HL-60 (cell line): ENCODE data around the gene TASP1.

Experiments
- DNase-seq, 2 experiments: peaks; one replicate each; pipeline ENCODE4 v3.0.0-alpha.2; 2010 to 2020; ENCODE audit warnings: low read depth in 1 of 2, low spot score in 1 of 2
- H3K27ac ChIP-seq: fragments of 250-450 bp; sonication (Bioruptor Pico); replicated peaks from 2 replicates; pipeline ENCODE4 v1.5.1; 2020; ENCODE audit warnings: mild to moderate bottlenecking, moderate library complexity
- H3K27me3 ChIP-seq: fragments of 250-450 bp; sonication (Bioruptor Pico); 2 replicates; pipeline ENCODE4 v1.5.1; 2021; ENCODE audit warnings: mild to moderate bottlenecking, moderate library complexity; ENCODE audit not compliant: insufficient read depth, poor library complexity, severe bottlenecking
- H3K4me3 ChIP-seq: replicated peaks from 2 replicates; pipeline ENCODE4 v1.5.1; 2011; ENCODE audit warnings: mild to moderate bottlenecking, control low read depth, low read length; ENCODE audit not compliant: insufficient read depth
- GABPA ChIP-seq: IDR thresholded peaks from 2 replicates; pipeline ENCODE4 v1.6.1; 2012; ENCODE audit warnings: low read depth
- POLR2AphosphoS5 ChIP-seq: IDR thresholded peaks from 2 replicates; pipeline ENCODE4 v1.6.1; 2012; ENCODE audit warnings: low read depth
- SPI1 ChIP-seq: IDR thresholded peaks from 2 replicates; pipeline ENCODE4 v1.6.1; 2012; ENCODE audit warnings: low read depth, mild to moderate bottlenecking, borderline replicate concordance
- TF ChIP-seq, protein P1 (sequence below): IDR thresholded peaks from one replicate; pipeline ENCODE4 v1.5.1; 2011; ENCODE audit warnings: low read length, control low read depth, inconsistent platforms; ENCODE audit not compliant: insufficient read depth
- TF ChIP-seq, protein P2 (sequence below): IDR thresholded peaks from 2 replicates; pipeline ENCODE4 v1.6.1; 2012; ENCODE audit warnings: low read depth; ENCODE audit not compliant: insufficient replicate concordance

TASP1 gene

DNA sequence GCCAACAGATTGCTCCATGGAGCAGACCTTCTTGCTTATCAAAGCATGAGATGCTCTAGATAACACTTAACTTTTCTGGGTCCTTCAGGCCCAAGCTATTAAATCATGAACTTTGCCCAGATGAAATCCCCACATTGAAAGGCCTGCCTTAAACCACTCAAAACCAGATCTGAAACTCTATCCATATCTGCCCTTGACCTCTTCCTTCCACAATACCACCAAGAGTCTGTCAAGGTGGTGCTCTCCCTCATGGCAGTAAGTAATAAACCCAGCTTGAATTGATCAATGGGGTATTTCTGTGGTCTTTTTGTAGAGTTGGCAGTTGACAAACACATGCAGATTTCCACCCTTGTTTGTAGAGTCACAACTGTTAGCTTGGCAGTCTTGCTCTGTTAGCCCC lies 282.1 kb downstream of the TASP1 start:
- TF ChIP-seq SPI1 (no peak), GABPA (no peak)
- Histone ChIP-seq H3K27ac (no peak overlapping the region), H3K27me3 (no peaks in the 10 kb centered on the region), H3K4me3 (no peak overlapping the region)
- no peak for DNase-seq

DNA sequence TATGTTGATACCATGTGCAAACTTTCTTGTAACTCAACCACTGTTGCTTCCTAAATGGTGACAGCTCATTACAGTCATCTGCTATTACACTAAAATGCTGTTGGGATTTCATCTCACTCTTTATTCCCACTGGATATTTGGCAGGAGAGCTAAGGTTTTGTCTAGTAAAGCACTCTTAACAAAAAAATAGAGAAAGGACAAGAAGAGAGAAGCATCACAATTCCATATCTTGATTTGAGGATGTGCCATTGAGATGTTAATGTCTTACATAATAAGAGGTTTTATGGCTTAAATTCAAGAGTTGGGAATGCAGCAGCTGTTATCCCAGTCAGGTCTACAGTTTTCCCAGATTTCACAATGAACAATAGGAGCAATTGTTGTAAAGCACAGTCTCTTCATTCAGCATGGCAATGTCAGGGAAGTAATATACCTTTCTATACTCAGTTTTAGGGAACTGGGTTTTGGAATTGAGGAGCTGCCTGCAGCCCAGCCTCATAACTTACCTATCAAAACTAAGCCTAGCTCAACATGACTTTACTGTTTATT lies 282.7 kb downstream of the TASP1 start:
- no peak for DNase-seq
- TF ChIP-seq, protein P1, sequence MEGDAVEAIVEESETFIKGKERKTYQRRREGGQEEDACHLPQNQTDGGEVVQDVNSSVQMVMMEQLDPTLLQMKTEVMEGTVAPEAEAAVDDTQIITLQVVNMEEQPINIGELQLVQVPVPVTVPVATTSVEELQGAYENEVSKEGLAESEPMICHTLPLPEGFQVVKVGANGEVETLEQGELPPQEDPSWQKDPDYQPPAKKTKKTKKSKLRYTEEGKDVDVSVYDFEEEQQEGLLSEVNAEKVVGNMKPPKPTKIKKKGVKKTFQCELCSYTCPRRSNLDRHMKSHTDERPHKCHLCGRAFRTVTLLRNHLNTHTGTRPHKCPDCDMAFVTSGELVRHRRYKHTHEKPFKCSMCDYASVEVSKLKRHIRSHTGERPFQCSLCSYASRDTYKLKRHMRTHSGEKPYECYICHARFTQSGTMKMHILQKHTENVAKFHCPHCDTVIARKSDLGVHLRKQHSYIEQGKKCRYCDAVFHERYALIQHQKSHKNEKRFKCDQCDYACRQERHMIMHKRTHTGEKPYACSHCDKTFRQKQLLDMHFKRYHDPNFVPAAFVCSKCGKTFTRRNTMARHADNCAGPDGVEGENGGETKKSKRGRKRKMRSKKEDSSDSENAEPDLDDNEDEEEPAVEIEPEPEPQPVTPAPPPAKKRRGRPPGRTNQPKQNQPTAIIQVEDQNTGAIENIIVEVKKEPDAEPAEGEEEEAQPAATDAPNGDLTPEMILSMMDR, result no peak
- TF ChIP-seq GABPA (no peak), POLR2AphosphoS5 (no peak), SPI1 (no peak)
- TF ChIP-seq, protein P2, sequence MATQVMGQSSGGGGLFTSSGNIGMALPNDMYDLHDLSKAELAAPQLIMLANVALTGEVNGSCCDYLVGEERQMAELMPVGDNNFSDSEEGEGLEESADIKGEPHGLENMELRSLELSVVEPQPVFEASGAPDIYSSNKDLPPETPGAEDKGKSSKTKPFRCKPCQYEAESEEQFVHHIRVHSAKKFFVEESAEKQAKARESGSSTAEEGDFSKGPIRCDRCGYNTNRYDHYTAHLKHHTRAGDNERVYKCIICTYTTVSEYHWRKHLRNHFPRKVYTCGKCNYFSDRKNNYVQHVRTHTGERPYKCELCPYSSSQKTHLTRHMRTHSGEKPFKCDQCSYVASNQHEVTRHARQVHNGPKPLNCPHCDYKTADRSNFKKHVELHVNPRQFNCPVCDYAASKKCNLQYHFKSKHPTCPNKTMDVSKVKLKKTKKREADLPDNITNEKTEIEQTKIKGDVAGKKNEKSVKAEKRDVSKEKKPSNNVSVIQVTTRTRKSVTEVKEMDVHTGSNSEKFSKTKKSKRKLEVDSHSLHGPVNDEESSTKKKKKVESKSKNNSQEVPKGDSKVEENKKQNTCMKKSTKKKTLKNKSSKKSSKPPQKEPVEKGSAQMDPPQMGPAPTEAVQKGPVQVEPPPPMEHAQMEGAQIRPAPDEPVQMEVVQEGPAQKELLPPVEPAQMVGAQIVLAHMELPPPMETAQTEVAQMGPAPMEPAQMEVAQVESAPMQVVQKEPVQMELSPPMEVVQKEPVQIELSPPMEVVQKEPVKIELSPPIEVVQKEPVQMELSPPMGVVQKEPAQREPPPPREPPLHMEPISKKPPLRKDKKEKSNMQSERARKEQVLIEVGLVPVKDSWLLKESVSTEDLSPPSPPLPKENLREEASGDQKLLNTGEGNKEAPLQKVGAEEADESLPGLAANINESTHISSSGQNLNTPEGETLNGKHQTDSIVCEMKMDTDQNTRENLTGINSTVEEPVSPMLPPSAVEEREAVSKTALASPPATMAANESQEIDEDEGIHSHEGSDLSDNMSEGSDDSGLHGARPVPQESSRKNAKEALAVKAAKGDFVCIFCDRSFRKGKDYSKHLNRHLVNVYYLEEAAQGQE, result no peak
- Histone ChIP-seq H3K27ac (no peak overlapping the region), H3K4me3 (no peak overlapping the region), H3K27me3 (no peaks in the 10 kb centered on the region)

DNA sequence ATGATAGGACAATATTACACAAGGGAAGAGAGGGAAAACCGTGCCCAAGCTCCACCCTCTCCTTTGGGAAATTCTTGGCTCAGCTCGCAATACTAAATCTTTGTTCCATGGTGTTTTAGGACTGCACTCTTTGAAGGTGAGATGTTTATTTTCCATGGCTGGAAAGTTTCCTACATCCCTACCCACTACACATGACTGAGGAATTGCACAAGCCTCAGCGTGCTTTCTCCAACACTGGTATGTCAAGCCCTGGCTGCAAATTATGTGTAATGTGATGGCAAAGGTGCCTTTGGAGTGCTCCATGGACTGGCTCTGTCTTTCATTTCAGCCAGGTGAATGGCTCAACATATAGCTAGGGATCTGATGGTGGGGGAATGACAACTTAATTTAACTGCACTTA lies 283.3 kb downstream of the TASP1 start:
- TF ChIP-seq GABPA (no peak), SPI1 (no peak), POLR2AphosphoS5 (no peak)
- TF ChIP-seq, protein P1, result no peak
- TF ChIP-seq, protein P2, result no peak
- DNase-seq, result no peak
- H3K4me3 ChIP-seq, result no peak overlapping the region

DNA sequence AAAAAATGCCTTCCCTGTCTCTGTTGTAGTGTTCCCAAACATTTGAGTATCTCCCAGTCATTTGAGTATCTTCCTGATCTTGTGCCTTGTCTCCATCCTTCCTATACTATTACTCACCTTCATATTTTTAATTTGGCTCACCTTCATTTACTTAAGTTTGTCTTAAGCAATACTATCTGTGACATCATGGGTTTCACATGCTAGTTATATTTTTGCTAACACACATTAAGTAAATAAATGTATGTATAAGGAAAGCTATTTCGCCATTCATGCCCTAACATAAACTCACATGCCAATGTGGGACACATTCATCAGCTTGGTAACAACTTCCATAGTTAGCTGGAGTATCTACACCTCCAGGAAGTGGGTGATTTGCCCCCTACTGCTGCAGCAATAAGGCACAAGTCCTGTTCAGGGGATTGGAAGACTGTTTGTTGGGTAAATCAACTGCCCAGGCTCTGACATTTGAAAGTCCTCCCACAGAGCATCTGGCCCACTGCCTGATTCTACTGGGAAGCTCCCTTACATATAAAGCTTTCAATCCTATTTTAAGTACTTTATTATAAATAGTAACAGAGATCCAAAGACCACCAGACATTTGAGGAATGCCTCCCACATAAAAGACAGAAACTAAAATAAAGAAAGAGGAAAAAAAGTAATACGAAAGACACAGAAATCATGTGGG lies 285.3 kb downstream of the TASP1 start:
- Histone ChIP-seq H3K27me3 (no peaks in the 10 kb centered on the region), H3K27ac (no peak overlapping the region), H3K4me3 (no peak overlapping the region)
- no peak for TF ChIP-seq SPI1
- TF ChIP-seq POLR2AphosphoS5, result no peak
- TF ChIP-seq, protein P2, result no peak
- no peak for TF ChIP-seq GABPA
- TF ChIP-seq, protein P1, result no peak
- DNase-seq, result no peak

More for the DNA sequence above, 283.3 kb downstream of the TASP1 start:
- H3K27me3 ChIP-seq, result no peaks in the 10 kb centered on the region
- H3K27ac ChIP-seq, result no peak overlapping the region
